GM12872 (cell line): Measurements from ENCODE around the gene C19orf85.

Experiments
- TF ChIP-seq, protein P1 (sequence below): IDR thresholded peaks from 3 replicates; pipeline ENCODE4 v1.5.1; 2011; ENCODE audit warnings: low read depth, mild to moderate bottlenecking, low read length, moderate library complexity; ENCODE audit not compliant: insufficient read depth

The C19orf85 gene

DNA sequence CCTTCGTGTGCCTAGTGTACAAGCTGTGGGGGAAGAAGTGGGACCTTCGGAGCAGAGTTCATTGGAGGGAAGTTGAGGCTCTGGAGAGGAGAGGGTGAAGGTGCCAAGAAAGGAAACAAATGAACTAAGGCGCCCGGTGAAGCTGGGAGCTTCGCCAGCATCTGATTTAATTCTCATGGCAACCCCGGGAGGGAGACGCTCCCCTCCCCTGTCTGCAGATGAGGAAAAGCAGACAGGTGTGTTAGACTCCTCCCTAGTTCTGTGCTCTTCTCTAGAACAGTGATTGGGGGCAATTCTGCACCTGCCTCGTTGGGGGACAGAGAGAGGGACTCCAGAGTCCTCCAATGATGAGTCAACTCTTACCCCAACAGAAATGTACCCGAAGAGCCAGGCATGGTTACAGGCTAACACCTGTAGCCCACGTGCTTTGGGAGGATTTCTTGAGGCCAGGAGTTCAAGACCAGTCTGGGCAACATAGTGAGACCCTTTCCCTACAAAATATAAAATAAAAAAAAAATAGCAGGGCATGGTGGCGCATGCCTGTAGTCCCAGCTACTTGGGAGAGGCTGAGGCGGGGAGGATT lies 27.9 kb upstream of the C19orf85 start:
- TF ChIP-seq, protein P1, sequence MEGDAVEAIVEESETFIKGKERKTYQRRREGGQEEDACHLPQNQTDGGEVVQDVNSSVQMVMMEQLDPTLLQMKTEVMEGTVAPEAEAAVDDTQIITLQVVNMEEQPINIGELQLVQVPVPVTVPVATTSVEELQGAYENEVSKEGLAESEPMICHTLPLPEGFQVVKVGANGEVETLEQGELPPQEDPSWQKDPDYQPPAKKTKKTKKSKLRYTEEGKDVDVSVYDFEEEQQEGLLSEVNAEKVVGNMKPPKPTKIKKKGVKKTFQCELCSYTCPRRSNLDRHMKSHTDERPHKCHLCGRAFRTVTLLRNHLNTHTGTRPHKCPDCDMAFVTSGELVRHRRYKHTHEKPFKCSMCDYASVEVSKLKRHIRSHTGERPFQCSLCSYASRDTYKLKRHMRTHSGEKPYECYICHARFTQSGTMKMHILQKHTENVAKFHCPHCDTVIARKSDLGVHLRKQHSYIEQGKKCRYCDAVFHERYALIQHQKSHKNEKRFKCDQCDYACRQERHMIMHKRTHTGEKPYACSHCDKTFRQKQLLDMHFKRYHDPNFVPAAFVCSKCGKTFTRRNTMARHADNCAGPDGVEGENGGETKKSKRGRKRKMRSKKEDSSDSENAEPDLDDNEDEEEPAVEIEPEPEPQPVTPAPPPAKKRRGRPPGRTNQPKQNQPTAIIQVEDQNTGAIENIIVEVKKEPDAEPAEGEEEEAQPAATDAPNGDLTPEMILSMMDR, result no peak

DNA sequence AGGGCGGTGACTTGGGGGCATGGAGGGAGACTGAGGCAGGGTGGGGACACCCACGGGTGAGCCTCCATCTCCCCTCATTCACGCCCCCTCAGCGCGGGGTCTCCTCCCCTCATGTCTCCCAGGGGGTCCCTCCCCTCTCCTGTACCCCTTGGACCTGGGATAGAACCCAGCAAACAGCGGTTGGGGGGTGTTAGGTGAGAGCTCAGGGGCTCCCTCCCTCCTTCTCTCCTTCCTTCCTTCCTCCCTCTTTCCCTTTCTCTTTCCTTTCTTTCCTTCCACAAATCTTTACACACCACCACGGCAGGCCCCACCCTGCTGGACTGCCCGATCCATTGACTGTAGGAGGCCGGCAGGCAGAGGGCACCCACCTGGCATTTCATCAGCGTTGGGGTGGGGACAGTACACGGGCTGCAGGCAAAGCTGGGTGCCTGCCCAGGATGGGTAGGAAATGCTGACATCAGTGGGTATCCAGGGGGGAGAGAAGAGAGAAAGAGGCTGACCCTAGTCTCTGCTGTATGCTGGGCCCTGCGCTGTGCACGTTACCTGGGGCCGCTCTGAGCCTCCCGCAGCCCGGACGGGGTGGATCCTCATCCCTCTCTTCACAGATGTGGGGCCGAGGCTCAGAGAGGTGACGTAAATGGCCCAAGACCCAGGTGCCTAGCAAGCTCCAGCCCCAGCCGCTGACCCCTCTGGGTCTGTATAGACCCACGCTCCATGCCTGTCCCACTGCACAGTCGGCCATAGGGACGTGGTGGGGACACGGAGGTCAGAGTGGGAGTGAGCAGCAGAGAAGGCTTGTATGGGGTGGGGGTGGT lies 27.2 kb upstream of the C19orf85 start:
- TF ChIP-seq, protein P1, result no peak

DNA sequence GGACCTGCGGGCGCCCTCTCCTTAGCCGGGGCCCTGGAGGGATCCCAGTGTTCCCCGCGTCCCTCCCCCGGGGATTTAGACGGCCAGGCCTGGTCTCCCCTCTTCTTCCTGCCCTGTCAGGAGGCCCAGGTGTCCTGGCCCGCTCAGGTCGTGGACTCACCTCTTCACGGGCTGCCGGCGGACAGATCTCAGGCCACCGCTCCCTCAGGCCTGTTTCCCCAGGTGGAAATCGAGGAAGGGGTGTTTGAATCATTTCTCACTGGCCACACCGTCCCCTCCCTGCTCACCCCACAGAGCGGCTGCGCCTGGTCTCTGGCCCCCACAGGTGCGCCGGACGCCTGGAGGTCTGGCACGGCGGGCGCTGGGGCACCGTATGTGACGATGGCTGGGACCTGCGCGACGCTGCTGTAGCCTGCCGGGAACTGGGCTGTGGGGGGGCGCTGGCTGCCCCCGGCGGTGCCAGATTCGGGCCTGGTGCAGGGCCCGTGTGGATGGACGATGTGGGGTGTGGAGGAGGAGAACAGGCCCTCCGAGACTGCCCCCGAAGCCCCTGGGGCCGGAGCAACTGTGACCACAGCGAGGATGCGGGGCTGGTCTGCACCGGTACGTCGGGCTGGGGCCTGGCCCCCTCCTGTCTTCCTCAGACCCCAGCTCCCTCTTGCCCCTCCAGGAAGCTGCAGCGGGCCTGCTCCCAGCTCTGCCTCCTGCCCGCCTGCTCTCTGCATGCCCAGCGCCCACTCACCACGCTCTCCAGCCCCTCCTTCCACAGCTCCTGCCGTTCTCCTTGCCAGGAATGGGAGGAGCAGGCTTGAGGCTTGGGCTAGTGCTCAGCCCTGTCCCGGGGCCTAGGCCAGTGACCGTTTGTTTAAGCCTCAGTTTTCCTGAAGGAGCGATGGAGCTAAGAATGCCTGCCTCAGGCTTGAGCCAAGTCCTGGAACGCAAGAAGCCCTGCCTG lies 26.2 kb upstream of the C19orf85 start:
- TF ChIP-seq, protein P1, result no peak

DNA sequence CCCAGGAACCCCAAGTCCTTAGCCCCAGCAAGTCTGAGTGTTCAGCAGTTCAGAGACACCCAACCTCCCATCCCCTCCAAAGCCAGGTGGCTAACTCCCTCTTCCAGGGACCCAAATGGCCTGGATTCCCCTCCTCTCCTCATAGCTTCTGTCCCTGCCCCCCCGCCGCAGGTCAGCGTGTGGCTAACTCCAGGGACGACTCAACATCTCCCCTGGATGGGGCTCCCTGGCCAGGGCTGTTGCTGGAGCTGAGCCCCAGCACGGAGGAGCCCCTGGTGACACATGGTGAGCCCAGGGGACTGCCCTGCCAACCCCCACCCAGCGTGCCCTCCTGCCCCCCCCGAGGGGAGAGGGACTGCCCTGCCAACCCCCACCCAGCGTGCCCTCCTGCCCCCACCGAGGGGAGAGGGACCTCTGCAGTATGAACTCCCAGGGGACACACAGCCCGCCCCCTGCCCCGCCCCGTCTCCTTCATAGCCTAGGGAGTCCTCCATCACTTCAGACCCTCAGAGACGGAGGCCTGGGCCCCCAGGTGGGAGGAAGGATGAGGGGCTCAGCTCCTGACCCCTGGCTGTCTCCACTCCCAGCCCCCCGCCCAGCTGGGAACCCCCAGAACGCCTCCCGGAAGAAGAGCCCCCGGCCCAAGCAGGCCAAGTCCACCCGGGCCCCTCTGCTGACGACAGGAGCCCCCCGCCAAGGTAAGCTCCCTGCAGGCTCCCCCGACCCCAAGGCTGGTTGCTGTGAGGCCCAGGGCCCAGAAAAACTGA lies 25.3 kb upstream of the C19orf85 start:
- TF ChIP-seq, protein P1, result no peak

DNA sequence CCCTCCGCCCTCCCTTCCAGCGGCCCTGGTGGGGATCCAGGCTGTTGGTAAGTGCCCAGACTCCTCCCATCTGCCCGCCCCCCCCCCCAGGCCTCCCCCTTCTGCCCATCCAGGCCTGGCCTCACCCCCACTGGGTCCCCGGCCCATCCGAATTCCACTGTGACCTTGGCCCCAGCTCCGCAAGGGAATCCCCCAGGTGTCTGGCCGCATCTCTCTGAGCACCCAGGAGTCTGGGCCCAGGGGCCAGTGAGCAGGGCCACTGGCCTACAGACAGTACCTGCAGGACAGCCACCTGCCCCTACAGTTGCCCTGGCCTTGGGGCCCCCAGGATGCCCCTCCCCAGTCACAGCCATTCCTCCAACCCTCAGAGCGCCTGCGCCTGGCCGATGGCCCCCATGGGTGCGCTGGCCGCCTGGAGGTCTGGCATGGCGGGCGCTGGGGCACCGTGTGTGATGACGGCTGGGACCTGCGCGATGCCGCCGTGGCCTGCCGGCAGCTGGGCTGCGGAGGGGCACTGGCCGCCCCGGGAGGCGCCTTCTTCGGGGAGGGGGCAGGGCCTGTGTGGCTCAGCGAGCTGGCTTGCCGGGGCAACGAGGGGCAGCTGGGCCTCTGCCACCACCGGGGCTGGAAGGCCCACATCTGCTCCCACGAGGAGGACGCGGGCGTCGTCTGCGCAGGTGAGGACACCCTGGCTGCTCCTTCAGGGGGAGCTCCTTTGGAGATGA lies 24.6 kb upstream of the C19orf85 start:
- TF ChIP-seq, protein P1, result no peak

DNA sequence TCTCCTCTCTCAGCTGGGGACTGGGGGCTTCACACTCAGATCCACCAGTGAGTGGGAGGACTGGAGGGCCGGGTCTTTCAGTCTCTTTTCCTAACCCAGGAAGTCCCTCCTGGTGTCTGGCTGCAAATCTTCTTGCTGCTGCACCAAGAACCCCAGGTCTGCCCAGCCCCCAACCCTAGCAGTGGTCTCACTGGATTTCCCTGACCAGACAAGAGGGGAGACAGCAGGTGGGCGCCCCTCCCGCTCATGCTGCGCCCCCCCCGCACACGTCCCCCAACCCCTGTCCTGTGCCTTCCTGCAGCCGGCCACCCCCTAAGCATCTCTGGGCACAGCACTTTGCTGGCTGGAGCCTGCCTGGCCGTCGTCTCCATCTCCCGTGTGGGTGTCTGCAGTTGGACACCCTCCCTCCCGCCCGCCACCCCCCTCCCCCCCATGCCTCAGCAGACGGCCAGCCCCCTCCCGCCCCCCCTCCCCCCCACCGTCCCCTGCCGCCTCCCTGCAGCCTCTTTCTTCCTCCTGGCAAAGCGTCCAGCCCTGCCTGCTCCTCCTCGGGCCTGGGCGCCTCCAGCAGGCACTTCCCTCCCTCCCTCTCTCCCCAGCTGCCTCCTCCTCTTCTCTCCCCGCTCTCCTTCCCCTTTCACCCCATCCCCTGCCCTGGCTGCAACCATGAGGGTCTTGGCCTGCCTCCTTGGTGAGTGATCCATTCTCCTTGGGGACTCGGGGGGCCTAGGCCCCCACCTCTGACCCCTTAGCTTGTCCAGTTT lies 23.6 kb upstream of the C19orf85 start, which contains the start of gene SSC5D:
TSS of gene SSC5D (plus strand) at position 513 of the 764 bp plus-strand sequence. CDS start at position 667, 154 bp downstream.
- TF ChIP-seq, protein P1, result no peak
